GM19468 (cell line): Measurements from ENCODE around the gene ENAH.
"Not testable (repeated sequence)": the region's sequence is repeated elsewhere in the genome, so short reads cannot be mapped to it uniquely, and the experiment has no call there.

ENCODE experiments used
- ATAC-seq: cut with Tn5 transposase; IDR thresholded peaks from one replicate; pipeline ENCODE4 v1.9.1; 2021; ENCODE audit warnings: mild to moderate bottlenecking, moderate library complexity, moderate number of reproducible peaks; ENCODE audit not compliant: unreplicated experiment; ENCODE audit errors: extremely low read depth

ENAH gene

GRCh38 chr1:225677350-225678124 lies 24.6 kb upstream of the ENAH start:
- ATAC-seq = no peak

DNA sequence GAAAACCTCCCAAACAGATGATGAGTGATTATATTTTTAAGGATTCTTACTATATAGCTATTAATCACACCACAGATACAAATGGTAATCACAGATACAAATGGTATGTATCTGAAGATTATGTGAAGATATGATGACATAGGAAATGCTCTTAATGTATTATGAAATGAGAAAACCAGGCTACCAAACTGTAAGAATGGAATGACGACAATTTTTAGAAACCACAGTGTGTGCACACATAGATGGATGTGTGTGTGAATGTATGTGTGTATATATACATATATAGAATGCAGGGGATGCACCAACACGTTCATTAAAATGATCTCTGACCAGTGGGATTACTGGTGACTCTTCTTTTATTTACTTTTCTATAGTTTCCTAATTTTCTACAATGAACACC lies 21.5 kb upstream of the ENAH start:
- no peak for ATAC-seq

DNA sequence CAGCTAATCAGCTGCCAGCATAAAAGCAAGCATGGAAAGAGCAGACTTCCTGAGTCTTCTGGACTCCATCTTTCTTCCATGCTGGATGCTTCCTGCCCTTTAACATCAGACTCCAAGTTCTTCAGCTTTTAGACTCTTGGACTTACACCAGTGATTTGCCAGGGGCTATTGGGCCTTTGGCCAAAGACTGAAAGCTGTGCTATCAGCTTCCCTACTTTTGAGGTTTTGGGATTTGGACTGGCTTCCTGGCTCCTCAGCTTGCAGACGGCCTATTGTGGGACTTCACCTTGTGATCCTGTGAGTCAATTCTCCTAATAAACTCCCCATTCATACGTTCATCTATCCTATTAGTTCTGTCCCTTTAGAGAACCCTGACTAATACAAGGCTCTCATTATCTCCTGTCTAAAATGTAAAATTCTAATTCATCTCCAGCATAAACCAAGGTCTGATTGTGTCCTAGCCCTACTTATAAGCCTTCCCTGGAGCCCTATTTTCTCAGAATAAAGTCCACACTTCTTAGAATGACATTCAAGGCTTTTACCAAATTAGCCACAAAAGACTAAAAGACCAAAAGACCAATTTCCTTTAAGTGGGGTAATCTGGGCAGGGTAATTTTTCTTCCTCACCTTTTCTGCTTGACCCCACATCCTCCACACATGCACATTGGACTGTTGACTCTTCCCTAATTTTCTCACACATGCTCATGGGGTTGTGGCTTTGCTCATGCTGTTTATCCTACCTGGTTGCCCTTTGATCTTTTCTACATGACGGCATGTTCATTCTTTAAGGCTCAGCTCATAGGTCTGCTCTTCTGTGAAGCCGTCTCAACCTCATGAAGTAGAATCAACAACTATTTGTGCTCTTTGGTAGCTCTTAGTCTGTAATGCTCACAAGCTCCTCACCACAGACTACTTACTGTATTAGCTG lies 18.1 kb upstream of the ENAH start:
- no peak for ATAC-seq

GRCh38 chr1:225670356-225670755 lies 17.4 kb upstream of the ENAH start:
- ATAC-seq = no peak

DNA sequence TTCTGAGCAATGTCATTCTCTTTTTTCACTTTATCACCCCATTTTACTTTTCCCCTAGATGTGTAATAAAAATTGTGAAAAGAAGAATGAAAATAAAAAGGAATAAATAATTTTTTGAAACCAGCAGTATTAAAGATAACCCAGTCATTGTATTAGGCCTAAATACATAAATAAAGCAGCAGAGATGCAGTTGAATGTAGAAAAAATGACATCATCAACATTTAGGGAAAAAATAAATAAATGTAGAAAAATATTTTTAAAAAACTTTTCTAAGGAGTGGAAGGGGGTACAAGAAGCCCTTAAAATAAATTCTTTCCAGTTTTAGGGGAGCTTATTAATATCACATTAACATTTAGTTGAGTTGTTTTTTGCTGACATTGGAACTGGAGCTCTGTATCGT lies 15.3 kb upstream of the ENAH start:
- ATAC-seq = no peak

DNA sequence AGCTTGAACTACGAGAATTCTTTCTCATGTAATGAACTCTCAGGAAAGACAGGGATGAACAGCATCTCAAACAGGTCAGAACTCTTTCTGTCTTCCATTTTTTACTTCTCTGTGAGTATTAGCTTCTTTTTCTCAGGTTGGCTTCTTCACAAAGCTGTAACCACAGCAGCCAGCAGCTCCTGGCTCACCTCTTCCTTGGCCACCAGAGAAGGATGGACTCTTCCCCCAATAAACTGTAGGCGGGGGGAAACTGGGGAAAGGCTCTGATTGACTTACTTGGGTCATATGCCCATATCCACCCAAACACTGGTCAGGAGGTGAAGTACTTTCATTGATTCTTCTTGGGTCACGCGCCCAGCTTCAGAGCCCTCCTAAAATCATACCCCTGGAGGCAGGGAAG lies 14.4 kb upstream of the ENAH start:
- no peak for ATAC-seq

DNA sequence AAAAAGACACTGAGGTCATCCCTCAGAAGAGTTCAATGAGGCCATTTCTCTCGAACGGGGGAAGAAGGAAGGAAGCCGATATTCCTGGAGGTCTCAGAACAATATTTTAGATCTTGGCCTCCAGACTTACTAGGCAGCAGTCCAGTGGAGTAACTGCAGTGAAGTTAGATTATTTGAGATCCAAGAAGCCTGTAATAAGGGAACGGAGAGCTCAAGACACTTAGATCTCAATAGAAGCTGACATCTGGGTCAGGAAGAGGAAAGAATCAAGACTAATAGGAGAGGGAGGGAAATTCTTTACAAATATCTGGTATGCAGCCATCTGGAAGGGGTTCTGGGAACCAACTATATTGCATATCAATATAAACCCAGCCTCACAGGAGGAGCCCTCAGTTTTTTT lies 13.6 kb upstream of the ENAH start:
- ATAC-seq = no peak

GRCh38 chr1:225664762-225665161 lies 11.8 kb upstream of the ENAH start:
- ATAC-seq = no peak

DNA sequence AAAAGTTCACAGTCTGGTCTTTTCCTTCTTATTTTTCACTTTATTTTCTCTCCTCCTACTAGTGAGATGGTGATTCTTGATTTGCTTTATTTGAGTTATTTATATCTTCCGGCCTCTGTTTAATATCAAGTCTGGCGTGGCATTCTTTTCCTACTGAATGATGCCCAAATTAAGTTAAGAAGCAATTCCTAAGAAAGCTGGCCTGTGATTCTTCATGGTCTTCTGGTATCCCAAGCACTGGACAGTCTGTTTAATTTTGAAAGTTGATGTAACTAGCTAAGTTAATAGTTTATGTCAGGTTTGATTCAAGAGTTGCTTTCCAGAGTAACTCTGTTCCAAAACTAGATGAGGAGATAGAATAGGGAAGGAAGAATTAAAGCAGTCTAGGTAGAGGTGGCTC lies 9.2 kb upstream of the ENAH start:
- ATAC-seq = no peak

GRCh38 chr1:225660544-225660946 lies 7.6 kb upstream of the ENAH start:
- ATAC-seq = no peak

DNA sequence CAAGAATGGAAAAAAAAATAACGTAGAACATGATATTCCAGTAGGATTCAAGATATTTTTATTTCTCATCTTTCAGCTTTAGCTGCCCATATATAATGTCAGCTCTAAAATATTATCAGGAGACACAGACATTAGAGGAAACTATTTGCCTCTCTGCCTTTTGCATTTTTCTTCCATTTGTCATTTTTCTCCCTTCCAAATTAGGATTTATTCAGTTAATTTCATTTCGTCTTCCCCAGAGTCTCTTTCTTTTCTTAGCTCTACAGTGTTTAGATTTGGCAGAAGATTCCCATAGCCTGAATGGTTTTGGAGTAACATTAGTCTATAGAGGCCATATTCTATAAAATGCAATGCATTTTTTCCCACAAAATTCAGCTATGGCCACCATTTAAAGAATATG lies 5.1 kb upstream of the ENAH start:
- ATAC-seq = no peak

DNA sequence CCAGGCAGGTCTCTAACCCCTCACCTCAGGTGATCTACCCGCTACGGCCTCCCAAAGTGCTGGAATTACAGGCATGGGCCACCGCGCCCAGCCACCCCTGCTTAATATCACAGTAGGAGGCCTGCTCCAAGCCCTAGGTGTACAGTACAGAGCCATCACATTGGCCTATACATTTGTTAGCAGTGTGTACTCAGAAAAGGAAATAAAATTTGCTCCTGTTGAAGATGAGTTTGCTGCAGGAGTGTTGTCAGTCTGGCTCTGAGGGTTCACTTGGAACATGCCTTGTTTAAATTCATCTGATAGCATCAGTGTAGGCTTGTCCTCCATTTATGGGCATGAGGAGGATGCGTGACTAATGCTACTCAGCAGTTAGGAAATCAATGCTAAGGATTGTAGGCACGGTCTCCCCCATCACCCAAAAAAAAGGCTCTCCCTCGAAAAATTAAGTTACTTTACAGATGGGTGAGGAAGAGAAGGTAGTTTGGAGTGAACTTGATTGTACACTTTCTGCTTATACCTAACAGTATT lies 4.6 kb upstream of the ENAH start:
- no peak for ATAC-seq

GRCh38 chr1:225656259-225656655 lies 3.3 kb upstream of the ENAH start:
- ATAC-seq = not testable (repeated sequence)

DNA sequence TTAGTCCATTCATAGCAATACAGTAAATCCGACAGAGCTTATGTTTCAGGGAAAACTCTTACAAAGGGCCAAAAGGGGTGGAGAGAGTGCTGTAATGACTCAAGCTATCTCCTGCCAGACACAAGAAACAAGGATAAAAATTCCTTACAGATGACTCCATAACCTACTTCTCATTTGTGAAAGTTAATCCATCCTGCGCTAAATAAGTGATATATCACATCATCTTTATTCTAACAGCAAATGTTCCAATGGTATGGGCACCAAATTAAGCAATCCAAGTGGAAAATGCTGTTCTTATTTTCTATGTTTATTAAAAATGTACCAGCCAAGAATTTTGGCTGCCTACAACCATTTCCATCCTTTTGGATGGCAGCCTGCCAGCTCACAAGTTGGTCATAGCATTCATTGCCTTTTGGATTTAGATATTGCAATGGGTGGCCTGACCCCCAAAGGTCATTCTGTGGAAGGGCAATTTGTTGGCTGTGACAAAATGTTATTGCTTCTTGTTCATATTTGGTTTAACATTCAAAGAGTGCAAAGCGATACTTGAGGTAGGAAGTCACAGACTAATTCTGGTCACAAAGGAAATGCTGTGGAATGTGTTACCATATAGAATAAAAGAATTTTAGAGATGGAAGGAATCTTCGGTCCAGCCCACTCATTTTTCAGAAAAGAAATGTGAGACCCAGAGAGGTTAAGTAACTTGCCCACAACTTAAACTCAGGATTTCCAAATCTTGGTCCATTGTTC lies 2.8 kb upstream of the ENAH start:
- ATAC-seq = no peak

GRCh38 chr1:225654688-225655508 lies 2.0 kb upstream of the ENAH start:
- no peak for ATAC-seq

DNA sequence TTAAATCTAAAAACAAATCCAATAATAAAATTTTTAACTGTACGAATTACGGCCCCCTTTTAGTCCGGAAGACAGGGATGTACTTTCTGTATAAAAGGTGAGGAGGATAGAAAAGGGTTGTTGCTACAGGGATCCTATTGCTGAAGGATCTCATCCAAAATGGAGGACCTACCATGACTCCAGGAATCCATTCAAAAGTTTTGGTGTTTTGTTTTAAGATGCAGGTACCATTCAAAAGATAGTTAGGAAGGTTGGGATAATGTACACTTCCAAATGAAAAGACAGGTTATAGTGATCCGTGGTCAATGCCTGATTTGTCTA lies 1.3 kb upstream of the ENAH start:
- no peak for ATAC-seq

GRCh38 chr1:225653463-225654276 lies 747 bp upstream of the ENAH start:
- no peak for ATAC-seq

- no peak for ATAC-seq
Measured at GRCh38 chr1:225651872-225652728, 823 bp downstream of the ENAH start.
